T-helper 2 cell treated with Interferon-gamma antibody and Interleukin-4, amounts not matched to agents 5 μg/mL and 100 μg/mL, for 36 hours (primary cell): ENCODE data around the gene NUDT14.

Experiments
- DNase-seq: peaks from one replicate; pipeline ENCODE4 v3.0.0; 2021; ENCODE audit warnings: low spot score
- H3K27ac Mint-ChIP-seq: one replicate; pipeline ENCODE4 v1.8.0; 2021; ENCODE audit warnings: mild to moderate bottlenecking, mixed read lengths
- H3K27me3 Mint-ChIP-seq: one replicate; pipeline ENCODE4 v1.8.0; 2021; ENCODE audit warnings: low read depth, mixed read lengths
- H3K36me3 Mint-ChIP-seq: one replicate; pipeline ENCODE4 v1.8.0; 2021; ENCODE audit warnings: low read depth, mixed read lengths
- H3K4me1 Mint-ChIP-seq: one replicate; pipeline ENCODE4 v1.8.0; 2021; ENCODE audit warnings: low read depth, mixed read lengths
- H3K4me3 Mint-ChIP-seq: one replicate; pipeline ENCODE4 v1.8.0; 2022; ENCODE audit warnings: mild to moderate bottlenecking, moderate library complexity, mixed read lengths
- H3K9me3 Mint-ChIP-seq: one replicate; pipeline ENCODE4 v1.8.0; 2021; ENCODE audit warnings: mixed read lengths

NUDT14 gene

DNA sequence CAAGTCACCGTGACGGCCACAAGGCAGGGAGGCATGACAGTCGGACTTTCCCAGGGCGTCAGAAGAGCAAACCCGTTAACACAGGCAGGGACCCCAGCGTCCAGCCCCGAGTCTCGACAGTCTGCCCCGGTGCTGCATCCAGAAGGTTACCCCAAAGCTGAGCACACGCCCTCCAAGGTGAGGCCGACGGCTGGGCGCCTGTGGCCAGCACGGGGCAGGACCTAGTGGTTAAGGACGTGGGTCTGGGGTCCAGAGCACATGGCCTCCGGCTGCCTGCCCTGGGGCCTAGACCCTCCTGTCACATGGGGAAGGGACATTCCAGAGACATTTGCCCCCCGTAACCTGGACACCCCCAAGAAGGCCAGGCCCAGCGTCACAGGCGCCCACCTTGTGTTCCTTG, 37.5 kb upstream of the NUDT14 start:
- Mint-ChIP-seq H3K9me3 (no peaks in the 10 kb centered on the region), H3K27ac (no peak overlapping the region), H3K4me1 (no peaks in the 10 kb centered on the region), H3K36me3 (peaks cover 17% of the 10 kb centered on the region), H3K4me3 (no peak overlapping the region), H3K27me3 (no peaks in the 10 kb centered on the region)
- no peak for DNase-seq

DNA sequence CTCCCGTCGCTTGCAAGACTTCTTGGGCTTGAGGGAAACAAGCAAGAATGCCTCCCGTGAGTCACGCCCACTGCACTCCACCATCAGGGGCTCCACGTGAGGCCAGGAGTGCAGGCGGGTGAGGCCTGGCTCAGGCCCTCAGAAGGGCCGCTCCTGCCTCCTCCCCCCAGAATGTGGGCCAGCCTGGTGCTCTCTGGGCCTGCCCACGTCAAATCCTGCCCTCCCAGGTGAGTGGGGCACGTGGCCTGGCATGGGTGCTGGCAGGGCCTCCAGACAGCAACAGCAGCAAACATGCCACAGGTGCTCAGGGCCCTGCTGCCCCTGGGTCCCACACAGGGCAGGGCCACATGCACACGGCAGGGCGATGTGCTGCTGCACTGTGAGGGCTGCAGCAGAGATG, 36.7 kb upstream of the NUDT14 start:
- H3K9me3 Mint-ChIP-seq: no peaks in the 10 kb centered on the region
- H3K4me3 Mint-ChIP-seq: no peak overlapping the region
- DNase-seq: no peak
- H3K4me1 Mint-ChIP-seq: no peaks in the 10 kb centered on the region
- peaks cover 17% of the 10 kb centered on the region for H3K36me3 Mint-ChIP-seq
- no peak overlapping the region for H3K27ac Mint-ChIP-seq
- H3K27me3 Mint-ChIP-seq: no peaks in the 10 kb centered on the region

DNA sequence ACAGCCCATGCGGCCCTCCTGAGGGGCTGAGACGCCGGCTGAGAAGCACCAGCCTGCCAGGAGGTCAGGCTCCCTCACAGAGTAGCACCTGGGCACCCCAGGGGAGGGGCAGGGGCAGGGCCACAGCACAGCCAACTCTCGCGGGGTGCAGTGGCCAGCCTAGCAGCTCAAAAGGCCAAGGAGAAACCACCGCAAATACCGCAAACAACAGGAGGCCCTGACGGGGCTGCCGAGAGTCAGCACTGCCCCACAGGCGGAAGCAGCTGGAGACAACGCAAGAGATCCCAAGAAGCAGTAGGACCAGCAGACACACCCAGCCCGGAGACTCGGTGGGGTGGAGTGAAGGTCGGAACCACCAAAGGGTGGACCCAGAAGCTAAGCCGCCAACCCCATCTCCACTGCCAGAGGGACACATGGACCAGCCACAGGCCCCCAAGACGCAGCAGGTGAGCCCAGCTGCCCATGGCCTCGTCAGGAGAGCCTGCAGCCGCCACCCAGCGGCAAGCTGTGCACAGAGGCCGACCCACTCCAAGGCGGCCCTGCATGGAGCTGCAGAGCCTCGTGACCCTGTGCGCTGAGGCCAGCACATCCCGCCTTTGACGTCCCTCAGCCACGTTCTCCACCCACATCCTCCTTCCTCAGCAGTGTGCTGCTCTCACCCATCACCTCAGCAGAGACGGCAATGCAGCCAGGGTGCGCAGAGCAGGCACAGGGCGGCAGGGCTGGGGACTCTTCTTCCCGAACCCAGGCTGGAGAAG, 35.6 kb upstream of the NUDT14 start:
- H3K9me3 Mint-ChIP-seq: no peaks in the 10 kb centered on the region
- no peaks in the 10 kb centered on the region for H3K4me1 Mint-ChIP-seq
- no peaks in the 10 kb centered on the region for H3K27me3 Mint-ChIP-seq
- peaks cover 14% of the 10 kb centered on the region for H3K36me3 Mint-ChIP-seq
- H3K27ac Mint-ChIP-seq: no peak overlapping the region
- no peak for DNase-seq
- no peak overlapping the region for H3K4me3 Mint-ChIP-seq

DNA sequence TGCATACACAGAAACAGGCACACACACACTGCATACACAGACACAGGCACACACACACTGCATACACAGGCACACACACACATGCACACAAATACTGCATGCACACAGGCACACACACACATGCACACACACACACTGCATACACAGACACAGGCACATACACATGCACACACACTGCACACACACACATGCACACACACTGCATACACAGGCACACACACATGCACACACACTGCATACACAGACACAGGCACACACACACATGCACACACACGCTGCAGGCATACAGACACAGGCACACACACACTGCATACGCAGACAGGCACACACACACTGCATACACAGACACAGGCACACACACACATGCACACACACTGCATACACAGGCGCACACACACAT, 34.5 kb upstream of the NUDT14 start:
- Mint-ChIP-seq H3K4me1 (no peaks in the 10 kb centered on the region), H3K9me3 (no peaks in the 10 kb centered on the region), H3K36me3 (peaks cover 10% of the 10 kb centered on the region), H3K4me3 (no peak overlapping the region), H3K27ac (no peak overlapping the region), H3K27me3 (no peaks in the 10 kb centered on the region)
- no peak for DNase-seq

DNA sequence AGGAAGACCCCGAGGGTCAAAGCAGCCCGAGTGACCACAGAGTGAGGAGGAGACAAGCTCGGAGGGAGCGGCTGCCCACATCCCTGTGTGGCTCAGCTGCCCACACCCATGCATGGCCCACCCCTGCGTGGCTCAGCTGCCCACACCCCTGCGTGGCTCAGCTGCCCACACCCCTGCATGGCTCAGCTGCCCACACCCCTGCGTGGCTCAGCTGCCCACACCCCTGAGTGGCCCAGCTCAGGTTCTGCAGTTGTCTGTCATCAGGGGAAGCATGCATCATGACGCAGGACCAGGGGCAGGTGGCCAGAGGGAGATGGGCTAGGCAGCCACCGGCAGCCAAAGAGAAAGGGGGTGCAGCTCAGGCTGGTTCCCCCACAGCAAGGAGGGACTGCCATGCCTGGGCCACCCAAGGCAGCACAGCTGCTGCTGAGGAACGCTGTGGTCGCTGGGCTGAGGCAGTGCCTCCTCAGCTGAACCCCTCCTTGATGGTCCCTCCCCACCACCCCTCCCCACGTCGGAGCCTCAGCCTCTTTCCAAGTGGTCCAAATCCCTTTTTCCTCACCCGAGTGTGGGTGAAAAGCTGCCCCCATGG, 33.3 kb upstream of the NUDT14 start:
- no peaks in the 10 kb centered on the region for H3K9me3 Mint-ChIP-seq
- no peaks in the 10 kb centered on the region for H3K27me3 Mint-ChIP-seq
- no peaks in the 10 kb centered on the region for H3K4me1 Mint-ChIP-seq
- DNase-seq: no peak
- H3K27ac Mint-ChIP-seq: no peak overlapping the region
- peaks cover 8% of the 10 kb centered on the region for H3K36me3 Mint-ChIP-seq
- no peak overlapping the region for H3K4me3 Mint-ChIP-seq

DNA sequence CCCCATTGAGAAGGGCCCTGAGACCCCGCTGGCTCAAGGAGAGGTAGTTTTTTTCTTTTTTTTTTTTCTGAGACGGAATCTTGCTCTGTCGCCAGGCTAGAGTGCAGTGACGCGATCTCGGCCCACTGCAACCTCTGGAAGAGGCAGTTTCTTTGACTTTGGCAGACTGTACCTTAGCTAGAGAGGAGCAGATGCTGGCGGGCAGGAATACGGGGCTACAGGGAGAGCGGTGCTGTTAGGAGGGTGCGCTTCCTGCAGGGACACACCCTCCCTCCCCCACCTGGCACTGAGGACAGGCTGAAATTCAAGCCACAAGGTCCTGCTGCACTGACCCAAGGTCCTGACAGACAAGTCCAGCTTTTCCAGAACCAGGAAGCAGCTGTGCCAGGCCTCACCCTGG, 32.2 kb upstream of the NUDT14 start:
- Mint-ChIP-seq H3K9me3 (no peaks in the 10 kb centered on the region), H3K27me3 (no peaks in the 10 kb centered on the region), H3K27ac (no peak overlapping the region), H3K4me3 (no peak overlapping the region), H3K36me3 (peaks cover 6% of the 10 kb centered on the region), H3K4me1 (no peaks in the 10 kb centered on the region)
- DNase-seq: no peak

DNA sequence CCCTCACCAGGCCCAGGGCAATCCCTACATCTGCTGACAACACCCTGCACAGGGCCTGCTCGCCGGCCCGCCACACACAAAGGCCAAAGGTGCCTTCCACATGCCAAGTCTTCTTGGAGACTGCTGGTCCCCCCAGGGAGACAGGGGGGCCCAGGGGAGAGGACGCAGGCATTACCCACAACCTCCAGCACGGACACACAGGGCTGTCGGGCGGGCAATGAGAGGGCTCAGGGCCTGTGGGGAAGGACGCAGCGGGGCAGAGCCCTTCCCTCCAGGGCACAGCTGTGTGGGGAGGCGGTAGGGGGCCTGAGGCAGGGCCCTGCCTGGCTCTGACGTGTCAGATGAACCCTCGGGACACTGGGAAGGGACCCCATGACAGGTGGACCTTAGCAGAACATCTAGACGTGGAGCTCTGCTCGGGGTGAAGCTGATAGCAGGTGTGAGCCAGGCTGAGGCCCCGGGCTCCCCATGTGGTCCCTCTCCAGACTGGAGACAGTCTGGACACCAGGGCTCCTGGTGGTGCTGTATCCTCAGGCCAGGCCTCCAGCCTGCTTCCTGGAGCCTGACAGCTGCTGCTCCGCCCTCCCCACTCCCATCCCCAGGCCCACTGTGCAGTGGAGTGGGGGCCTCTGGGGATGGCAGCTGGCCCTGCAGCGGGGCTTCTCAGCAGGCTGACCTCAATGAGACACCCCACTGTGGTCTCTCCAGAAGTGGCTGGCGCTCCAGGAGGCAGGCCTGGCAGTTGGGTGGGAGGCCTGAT, 31.6 kb upstream of the NUDT14 start:
- Mint-ChIP-seq H3K9me3 (no peaks in the 10 kb centered on the region), H3K4me1 (no peaks in the 10 kb centered on the region), H3K36me3 (peaks cover 6% of the 10 kb centered on the region), H3K27me3 (no peaks in the 10 kb centered on the region), H3K4me3 (no peak overlapping the region), H3K27ac (no peak overlapping the region)
- no peak for DNase-seq

DNA sequence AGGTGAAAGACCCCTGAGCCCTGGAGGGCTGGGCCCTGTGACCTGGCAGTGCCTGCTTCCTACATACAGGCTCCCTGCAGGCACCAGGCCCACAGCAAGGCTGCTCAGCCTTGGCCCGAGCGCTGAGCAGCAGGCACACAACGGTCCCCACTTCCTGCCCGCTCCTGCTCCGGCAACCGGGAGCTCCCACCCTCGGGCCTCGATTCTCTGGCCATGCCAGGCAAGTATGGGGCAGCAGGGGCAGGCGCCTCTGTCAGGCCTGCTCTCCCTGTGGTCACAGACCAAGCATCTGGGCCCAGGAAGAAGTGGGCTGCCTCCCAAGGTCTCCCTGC, 30.6 kb upstream of the NUDT14 start:
- Mint-ChIP-seq H3K27me3 (no peaks in the 10 kb centered on the region), H3K36me3 (peaks cover 6% of the 10 kb centered on the region), H3K4me3 (no peak overlapping the region), H3K4me1 (no peaks in the 10 kb centered on the region), H3K27ac (no peak overlapping the region), H3K9me3 (no peaks in the 10 kb centered on the region)
- no peak for DNase-seq

DNA sequence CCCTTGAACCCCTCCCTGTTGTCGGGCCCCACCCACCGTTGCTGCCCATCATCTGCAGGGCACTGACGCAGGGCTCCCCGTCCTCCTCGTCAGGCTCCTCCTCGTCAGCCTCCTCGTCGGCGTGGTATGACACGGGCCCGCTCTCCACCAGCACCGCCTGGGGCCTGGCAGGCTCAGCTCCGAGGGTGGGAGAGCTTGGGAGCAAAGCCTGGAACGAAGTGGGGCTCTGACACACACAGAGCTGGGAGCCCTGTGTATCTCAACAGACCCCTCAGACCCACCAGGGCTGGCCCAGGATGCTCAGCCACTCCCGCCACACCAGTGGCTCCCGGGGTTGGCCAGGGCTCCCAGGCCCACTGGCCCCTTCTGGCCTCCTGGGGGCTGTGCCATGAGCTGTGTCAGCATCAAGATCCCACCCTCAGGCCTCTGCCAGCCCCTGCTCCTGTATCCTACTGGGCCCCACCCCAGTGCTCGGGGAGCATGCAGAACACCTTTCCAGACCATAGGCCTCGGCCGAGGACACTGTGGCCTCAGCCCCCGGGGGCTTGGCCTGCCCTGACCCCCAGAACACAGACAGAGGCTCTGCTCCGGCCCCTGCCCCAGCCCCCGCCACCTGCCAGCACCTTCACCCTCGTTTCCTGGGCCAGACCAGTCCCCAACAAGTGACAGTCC, 30.1 kb upstream of the NUDT14 start:
- Mint-ChIP-seq H3K36me3 (peaks cover 6% of the 10 kb centered on the region), H3K27me3 (no peaks in the 10 kb centered on the region), H3K9me3 (no peaks in the 10 kb centered on the region), H3K27ac (no peak overlapping the region), H3K4me3 (no peak overlapping the region), H3K4me1 (no peaks in the 10 kb centered on the region)
- DNase-seq: no peak

DNA sequence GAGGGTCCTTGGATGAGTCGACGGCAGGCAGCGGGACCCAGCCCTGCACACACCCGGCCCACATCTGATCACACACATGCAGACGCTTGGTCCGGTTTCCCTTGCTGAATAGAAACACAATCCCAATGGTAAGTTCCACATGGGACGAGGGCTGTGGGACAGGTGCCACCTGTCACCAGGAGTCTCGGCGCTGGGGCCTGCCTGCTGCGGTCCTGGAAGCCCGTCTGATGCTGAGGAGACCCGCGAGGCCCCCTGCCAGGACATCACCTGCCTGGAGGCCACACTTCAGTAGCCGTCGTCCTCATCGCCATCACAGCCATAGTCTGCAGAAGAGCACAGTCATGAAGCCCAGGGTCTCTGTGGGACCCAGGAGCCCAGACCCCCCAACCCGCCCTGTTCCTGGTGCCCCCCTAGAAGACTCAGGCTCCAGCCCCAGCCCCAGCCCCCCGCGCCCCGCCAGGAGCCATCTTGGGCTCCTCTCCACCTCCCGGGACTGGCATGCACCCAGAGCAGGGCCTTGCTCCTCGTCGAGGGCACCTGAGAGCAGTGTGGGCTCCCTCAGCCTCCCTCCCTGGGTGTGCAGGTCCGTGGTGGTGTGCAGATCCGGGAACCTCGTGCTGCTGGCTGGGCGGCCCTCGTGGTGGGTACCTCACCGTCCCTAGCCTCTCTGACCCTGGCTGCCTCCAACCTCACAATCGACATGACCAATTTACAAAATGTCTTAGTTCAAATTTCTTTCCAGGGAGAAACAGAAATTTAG, 29.3 kb upstream of the NUDT14 start:
- H3K36me3 Mint-ChIP-seq: no peaks in the 10 kb centered on the region
- no peaks in the 10 kb centered on the region for H3K4me1 Mint-ChIP-seq
- H3K27ac Mint-ChIP-seq: no peak overlapping the region
- H3K27me3 Mint-ChIP-seq: no peaks in the 10 kb centered on the region
- no peak for DNase-seq
- no peak overlapping the region for H3K4me3 Mint-ChIP-seq
- H3K9me3 Mint-ChIP-seq: no peaks in the 10 kb centered on the region

DNA sequence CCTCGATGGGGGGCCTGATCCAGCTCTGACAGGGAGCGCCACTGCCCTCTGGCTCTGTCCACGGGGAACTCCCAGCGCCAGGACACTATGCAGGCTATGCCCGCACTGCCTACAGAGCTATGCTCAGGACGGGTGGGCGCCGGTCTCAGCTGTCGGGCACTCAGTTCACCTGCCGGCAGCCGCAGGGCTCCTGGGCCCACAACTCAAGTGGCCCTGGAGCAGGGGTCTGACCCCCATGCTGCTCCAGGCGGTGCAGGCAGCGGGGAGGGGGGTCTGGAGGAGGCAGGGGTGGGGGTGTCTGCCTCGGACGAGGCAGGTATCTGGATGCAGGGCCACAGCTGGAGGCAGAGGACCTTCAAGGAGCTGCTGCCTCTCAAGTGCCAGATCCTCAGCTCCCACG, 28.5 kb upstream of the NUDT14 start:
- H3K36me3 Mint-ChIP-seq: no peaks in the 10 kb centered on the region
- no peaks in the 10 kb centered on the region for H3K27me3 Mint-ChIP-seq
- no peak for DNase-seq
- H3K9me3 Mint-ChIP-seq: no peaks in the 10 kb centered on the region
- H3K4me1 Mint-ChIP-seq: no peaks in the 10 kb centered on the region
- H3K27ac Mint-ChIP-seq: no peak overlapping the region
- no peak overlapping the region for H3K4me3 Mint-ChIP-seq

DNA sequence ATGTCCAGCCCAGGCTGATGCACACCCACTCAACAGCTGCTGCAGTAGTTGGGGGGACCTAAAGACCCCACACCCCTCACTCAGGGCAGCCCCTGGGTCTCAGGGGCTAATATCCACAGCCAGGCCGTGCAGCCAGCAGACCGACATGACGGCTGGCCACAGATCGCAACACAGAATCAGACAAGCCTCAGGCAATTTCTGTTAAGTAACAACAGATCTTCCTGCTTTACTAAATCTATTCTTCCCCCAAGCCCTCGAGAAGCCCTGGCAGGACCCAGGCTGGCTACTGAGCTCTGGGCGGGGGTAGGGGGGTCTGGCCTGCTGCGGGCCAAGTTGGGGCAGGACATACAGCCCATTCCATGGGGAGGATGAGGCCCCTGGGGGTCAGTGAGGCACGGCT, 28.0 kb upstream of the NUDT14 start:
- DNase-seq: no peak
- H3K4me1 Mint-ChIP-seq: no peaks in the 10 kb centered on the region
- H3K36me3 Mint-ChIP-seq: no peaks in the 10 kb centered on the region
- H3K9me3 Mint-ChIP-seq: no peaks in the 10 kb centered on the region
- H3K4me3 Mint-ChIP-seq: no peak overlapping the region
- no peak overlapping the region for H3K27ac Mint-ChIP-seq
- H3K27me3 Mint-ChIP-seq: no peaks in the 10 kb centered on the region

DNA sequence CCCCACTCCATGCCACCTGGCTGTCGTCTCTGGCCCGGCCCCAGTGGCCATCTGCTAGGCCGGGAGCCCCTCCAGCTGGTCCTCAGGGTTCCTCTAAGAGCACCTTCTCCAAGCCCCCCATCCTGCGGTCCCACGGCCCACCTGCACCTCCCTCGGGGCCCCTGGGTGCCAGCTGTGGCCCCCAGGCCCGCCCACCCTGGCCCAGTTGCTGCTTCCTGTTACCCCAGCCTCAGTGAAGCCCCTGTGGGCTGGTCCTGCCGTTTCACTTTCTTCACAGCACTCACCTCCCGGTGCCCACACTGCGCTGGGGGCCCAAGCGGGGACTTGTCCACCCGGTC, 27.6 kb upstream of the NUDT14 start:
- H3K27ac Mint-ChIP-seq: no peak overlapping the region
- no peaks in the 10 kb centered on the region for H3K27me3 Mint-ChIP-seq
- H3K36me3 Mint-ChIP-seq: no peaks in the 10 kb centered on the region
- no peaks in the 10 kb centered on the region for H3K4me1 Mint-ChIP-seq
- H3K9me3 Mint-ChIP-seq: no peaks in the 10 kb centered on the region
- no peak for DNase-seq
- no peak overlapping the region for H3K4me3 Mint-ChIP-seq
